WTC11 (cell line): ENCODE measurements around the gene ZNF792. TPM values are rescaled to one million over a fixed set of nuclear protein-coding genes. Genes with fewer than 3 reads are reported as not detected.

Experiments used
- ATF2 ChIP-seq: sonication (generic); formaldehyde crosslinking; IDR thresholded peaks from 2 replicates; pipeline ENCODE4 v1.8.1; 2022; ENCODE audit warnings: low read depth, missing genetic modification reagents, borderline replicate concordance
- E2F4 ChIP-seq: sonication (generic); formaldehyde crosslinking; IDR thresholded peaks from 2 replicates; pipeline ENCODE4 v1.8.1; 2022; ENCODE audit warnings: low read depth, mild to moderate bottlenecking, moderate library complexity, missing genetic modification reagents, borderline replicate concordance
- E2F5 ChIP-seq: sonication (generic); formaldehyde crosslinking; IDR thresholded peaks from 2 replicates; pipeline ENCODE4 v1.8.1; 2022; ENCODE audit warnings: mild to moderate bottlenecking, moderate library complexity, missing genetic modification reagents
- ERG ChIP-seq: fragments of 250-450 bp; sonication (Bioruptor Pico); IDR thresholded peaks from 2 replicates; pipeline ENCODE4 v1.8.0; 2021; ENCODE audit warnings: mild to moderate bottlenecking
- FOXP1 ChIP-seq: sonication (generic); formaldehyde crosslinking; IDR thresholded peaks from 2 replicates; pipeline ENCODE4 v1.8.0; 2022; ENCODE audit warnings: missing genetic modification reagents, mild to moderate bottlenecking, moderate library complexity, borderline replicate concordance
- FOXP4 ChIP-seq: sonication (generic); formaldehyde crosslinking; IDR thresholded peaks from 2 replicates; pipeline ENCODE4 v1.8.0; 2022; ENCODE audit warnings: mild to moderate bottlenecking, missing genetic modification reagents
- GABPB1 ChIP-seq: sonication (generic); formaldehyde crosslinking; IDR thresholded peaks from 2 replicates; pipeline ENCODE4 v1.8.1; 2023; ENCODE audit warnings: mild to moderate bottlenecking, missing genetic modification reagents
- GTF2I ChIP-seq: fragments of 250-450 bp; sonication (Bioruptor Pico); conservative IDR thresholded peaks from 2 replicates; pipeline ENCODE4 v1.4.0; 2021; ENCODE audit warnings: mild to moderate bottlenecking
- IRF2 ChIP-seq: sonication (generic); formaldehyde crosslinking; IDR thresholded peaks from 2 replicates; pipeline ENCODE4 v1.8.0; 2022; ENCODE audit warnings: low read depth, missing genetic modification reagents, borderline replicate concordance
- MAX ChIP-seq: sonication (generic); formaldehyde crosslinking; IDR thresholded peaks from 2 replicates; pipeline ENCODE4 v1.8.0; 2022; ENCODE audit warnings: mild to moderate bottlenecking, missing genetic modification reagents
- MXD4 ChIP-seq: fragments of 250-450 bp; sonication (Bioruptor Pico); IDR thresholded peaks from 2 replicates; pipeline ENCODE4 v1.8.0; 2021; ENCODE audit warnings: mild to moderate bottlenecking, moderate library complexity, borderline replicate concordance
- NFYB ChIP-seq: sonication (generic); formaldehyde crosslinking; conservative IDR thresholded peaks from 2 replicates; pipeline ENCODE4 v1.8.0; 2022; ENCODE audit warnings: low read depth, missing genetic modification reagents
- NR3C1 ChIP-seq: sonication (generic); formaldehyde crosslinking; conservative IDR thresholded peaks from 2 replicates; pipeline ENCODE4 v1.8.1; 2023; ENCODE audit warnings: low read depth, mild to moderate bottlenecking, missing genetic modification reagents
- PRDM15 ChIP-seq: sonication (generic); formaldehyde crosslinking; IDR thresholded peaks from 2 replicates; pipeline ENCODE4 v1.8.0; 2022; ENCODE audit warnings: missing genetic modification reagents
- RELA ChIP-seq: sonication (generic); formaldehyde crosslinking; IDR thresholded peaks from 2 replicates; pipeline ENCODE4 v1.8.1; 2022; ENCODE audit warnings: missing genetic modification reagents, mild to moderate bottlenecking, borderline replicate concordance
- SMAD3 ChIP-seq: sonication (generic); formaldehyde crosslinking; IDR thresholded peaks from 2 replicates; pipeline ENCODE4 v1.8.0; 2022; ENCODE audit warnings: missing genetic modification reagents, mild to moderate bottlenecking, borderline replicate concordance
- SMAD4 ChIP-seq: sonication (generic); formaldehyde crosslinking; IDR thresholded peaks from 2 replicates; pipeline ENCODE4 v1.8.0; 2022; ENCODE audit warnings: mild to moderate bottlenecking, missing genetic modification reagents
- USF2 ChIP-seq: sonication (generic); formaldehyde crosslinking; IDR thresholded peaks from 2 replicates; pipeline ENCODE4 v1.8.1; 2023; ENCODE audit warnings: mild to moderate bottlenecking, missing genetic modification reagents, moderate library complexity
- ZBTB21 ChIP-seq: sonication (generic); formaldehyde crosslinking; IDR thresholded peaks from 2 replicates; pipeline ENCODE4 v1.8.1; 2023; ENCODE audit warnings: mild to moderate bottlenecking, missing genetic modification reagents, borderline replicate concordance
- ZNF396 ChIP-seq: fragments of 250-450 bp; sonication (Bioruptor Pico); IDR thresholded peaks from 2 replicates; pipeline ENCODE4 v1.8.0; 2021; ENCODE audit warnings: mild to moderate bottlenecking, moderate library complexity, borderline replicate concordance
- ZNF416 ChIP-seq: fragments of 250-450 bp; sonication (Bioruptor Pico); IDR thresholded peaks from 2 replicates; pipeline ENCODE4 v1.9.0; 2021; ENCODE audit warnings: mild to moderate bottlenecking, inconsistent platforms
- ZNF512 ChIP-seq: sonication (generic); formaldehyde crosslinking; IDR thresholded peaks from 2 replicates; pipeline ENCODE4 v1.8.1; 2022; ENCODE audit warnings: missing genetic modification reagents, borderline replicate concordance
- ZSCAN18 ChIP-seq: fragments of 250-450 bp; sonication (Bioruptor Pico); IDR thresholded peaks from 2 replicates; pipeline ENCODE4 v2.1.2; 2022; ENCODE audit warnings: mild to moderate bottlenecking, moderate library complexity
- total RNA-seq: library from RNA; stranded (reverse); gene quantifications from 3 replicates; pipeline ENCODE4 v1.2.3, GENCODE V29; 2021

Gene ZNF792
- total RNA-seq, 1 experiment from 2014 or later: 12.9 TPM

- TF ChIP-seq E2F5 (no peak), SMAD4 (CRISPR knock-in tag) (no peak), SMAD3 (CRISPR knock-in tag) (no peak), RELA (no peak), MXD4 (CRISPR knock-in tag) (no peak), GTF2I (no peak), ATF2 (CRISPR knock-in tag) (no peak), ZSCAN18 (CRISPR knock-in tag) (no peak), MAX (CRISPR knock-in tag) (peak; percentile 82), FOXP4 (CRISPR knock-in tag) (peak; percentile 69; the same call in 1 of the 2 replicates), GABPB1 (CRISPR knock-in tag) (no peak), NFYB (CRISPR knock-in tag) (no peak), ZNF416 (no peak), USF2 (CRISPR knock-in tag) (no peak), E2F4 (no peak), PRDM15 (CRISPR knock-in tag) (no peak), NR3C1 (CRISPR knock-in tag) (no peak), ERG (CRISPR knock-in tag) (no peak), IRF2 (CRISPR knock-in tag) (no peak), ZBTB21 (no peak), FOXP1 (CRISPR knock-in tag) (peak; percentile 71; the same call in 1 of the 2 replicates), ZNF512 (CRISPR knock-in tag) (no peak), ZNF396 (no peak)
Measured at GRCh38 chr19:34926685-34927375, 37.2 kb downstream of the ZNF792 start, which contains the start of gene ZNF30 (continued).
